Activated naive CD4-positive, alpha-beta T cell treated with Interleukin-2 at 50 U/mL for 16 hours (primary cell): ENCODE data around the gene STAM.
A peak's percentile ranks its signal among the peaks of the same experiment; 100 is the strongest.

ENCODE experiments used
- DNase-seq: peaks from one replicate; pipeline ENCODE4 v3.0.0-alpha.2; 2020

STAM gene

DNA sequence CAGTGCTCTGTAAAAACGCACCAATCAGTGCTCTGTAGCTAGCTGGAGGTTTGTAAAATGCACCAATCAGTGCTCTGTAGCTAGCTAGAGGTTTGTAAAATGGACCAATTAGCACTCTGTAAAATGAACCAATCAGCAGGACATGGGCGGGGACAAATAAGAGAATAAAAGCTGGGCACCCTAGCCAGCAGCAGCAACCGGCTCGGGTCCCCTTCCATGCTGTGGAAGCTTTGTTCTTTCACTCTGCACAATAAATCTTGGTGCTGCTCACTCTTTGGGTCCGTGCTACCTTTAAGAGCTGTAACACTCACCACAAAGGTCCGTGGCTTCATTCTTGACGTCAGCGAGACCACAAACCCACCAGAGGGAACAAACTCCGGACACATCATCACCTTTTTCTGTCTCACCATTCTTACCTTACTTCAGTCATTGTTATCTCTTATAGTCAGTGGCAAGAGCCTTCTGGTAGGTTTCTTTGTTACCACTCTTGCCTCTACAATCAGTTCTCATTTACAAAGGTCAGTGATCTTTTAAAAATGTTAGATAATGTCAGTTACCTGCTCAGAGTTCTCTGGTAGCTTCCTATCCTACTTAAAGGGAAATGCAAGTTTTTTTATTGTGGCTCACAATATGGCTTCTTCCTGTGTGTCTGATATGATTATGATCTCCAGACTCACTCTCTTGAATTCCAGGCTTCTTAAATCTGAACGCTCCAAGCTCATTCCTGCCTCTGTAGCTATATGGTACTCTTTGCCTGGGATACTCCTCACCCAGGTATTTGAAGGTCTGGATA, 4.5 kb downstream of the STAM start:
- DNase-seq: peak; percentile 35

- DNase-seq: no peak
Observed at GRCh38 chr10:17649052-17649451, 5.1 kb downstream of the STAM start.

DNA sequence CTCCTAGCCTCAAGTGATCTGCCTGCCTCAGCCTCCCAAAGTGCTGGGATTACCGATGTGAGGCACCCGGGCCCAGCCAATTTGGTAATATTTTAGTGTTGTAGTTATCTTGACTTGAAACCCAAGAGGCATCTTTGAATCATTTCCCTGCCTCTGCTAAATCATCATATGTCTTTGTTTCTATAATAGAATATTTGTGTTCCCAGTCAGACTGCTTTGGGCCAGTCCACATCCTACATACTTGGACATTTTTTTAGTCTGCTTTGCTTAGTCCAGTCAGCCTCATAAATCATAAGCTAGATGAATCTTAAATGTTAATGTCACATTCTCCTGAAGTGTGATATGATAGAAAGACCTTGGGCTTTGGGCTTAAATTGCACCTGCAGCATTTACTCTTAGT, 5.9 kb downstream of the STAM start:
- no peak for DNase-seq

GRCh38 chr10:17650416-17650815, 6.5 kb downstream of the STAM start:
- no peak for DNase-seq

DNA sequence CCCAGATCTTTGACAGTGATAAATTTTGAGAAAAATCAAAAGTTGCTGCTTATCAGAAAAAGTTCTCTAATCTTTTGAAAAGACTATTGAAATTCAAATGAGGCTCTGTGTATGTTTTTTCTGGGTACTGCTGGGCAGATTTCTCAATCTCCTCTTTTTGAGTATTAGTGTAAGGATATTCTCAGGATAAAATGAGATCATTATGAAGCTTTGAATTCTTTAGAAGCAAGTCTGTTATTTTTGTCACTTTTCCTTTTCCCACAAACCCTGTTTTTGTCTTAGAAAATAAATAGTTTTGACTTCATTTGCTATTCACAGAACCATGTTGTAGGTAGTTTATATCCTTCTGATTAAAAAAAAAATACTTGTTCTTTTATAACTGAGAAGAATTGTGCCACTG, 7.9 kb downstream of the STAM start:
- DNase-seq: no peak

DNA sequence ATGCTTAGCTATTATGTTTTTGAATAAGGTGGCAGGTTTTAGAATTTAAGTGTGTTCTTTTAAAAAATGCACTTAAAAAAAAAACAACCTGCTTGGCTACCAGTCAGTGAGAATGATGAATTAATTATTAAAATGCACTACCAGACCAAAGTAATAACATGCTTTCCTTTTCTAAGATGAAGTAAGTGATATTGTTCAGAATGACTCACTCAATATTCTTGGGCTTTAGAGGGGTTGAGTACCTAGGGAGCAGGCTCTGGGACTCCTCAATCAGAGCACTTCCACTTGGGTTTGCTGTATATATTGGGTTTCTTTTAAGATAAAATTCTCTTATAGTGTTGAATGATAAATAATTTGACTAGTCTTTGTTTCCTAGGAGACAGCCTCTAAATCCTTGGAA, 8.6 kb downstream of the STAM start:
- no peak for DNase-seq

DNA sequence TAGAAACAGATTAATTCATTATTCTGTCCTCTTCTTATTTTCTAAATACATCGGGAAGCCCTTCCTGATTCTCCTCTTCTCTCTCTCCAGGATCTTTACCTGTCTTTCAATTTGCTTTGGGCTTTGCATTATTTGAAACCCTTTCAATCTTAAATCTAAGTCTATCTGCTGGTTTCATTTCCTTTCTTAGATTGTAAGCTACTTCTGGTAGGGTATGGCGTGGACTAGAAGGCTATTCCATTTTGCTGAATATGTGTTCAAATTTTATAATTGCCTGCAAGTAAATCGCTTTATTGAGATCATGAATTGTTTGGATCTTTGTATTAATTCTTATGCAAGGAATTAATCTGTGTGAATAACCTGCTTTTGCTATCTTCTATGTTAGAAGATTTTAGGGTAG, 11.1 kb downstream of the STAM start:
- no peak for DNase-seq

DNA sequence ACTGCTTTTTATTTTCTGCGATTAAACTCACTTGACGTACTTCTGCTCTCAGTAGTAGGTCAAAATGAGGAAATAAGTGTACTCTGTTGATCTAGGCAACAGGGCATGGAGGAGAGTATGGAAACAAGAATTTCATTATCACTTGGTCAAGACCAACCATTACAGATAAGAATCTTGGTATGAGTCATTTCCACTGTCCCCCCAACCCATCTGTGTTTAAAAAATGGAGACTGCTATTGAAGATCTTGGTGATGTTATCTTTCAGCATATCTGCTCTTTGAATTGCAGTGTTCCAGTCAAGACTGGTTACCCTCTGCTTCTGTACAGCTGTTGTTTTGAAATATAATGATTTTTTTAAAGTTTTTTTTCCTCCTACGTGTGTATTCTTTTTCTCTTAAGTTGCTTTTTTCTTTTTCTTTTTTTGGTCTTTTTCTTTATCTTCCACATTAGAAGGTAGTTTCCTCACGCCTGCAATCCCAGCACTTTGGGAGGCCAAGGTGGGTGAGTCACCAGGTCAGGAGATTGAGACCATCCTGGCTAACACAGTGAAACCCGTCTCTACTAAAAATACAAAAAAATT, 11.7 kb downstream of the STAM start:
- DNase-seq: no peak

- DNase-seq: no peak
Observed at GRCh38 chr10:17657103-17657500, 13.2 kb downstream of the STAM start.

- DNase-seq: no peak
Observed at GRCh38 chr10:17659365-17659764, 15.4 kb downstream of the STAM start.

DNA sequence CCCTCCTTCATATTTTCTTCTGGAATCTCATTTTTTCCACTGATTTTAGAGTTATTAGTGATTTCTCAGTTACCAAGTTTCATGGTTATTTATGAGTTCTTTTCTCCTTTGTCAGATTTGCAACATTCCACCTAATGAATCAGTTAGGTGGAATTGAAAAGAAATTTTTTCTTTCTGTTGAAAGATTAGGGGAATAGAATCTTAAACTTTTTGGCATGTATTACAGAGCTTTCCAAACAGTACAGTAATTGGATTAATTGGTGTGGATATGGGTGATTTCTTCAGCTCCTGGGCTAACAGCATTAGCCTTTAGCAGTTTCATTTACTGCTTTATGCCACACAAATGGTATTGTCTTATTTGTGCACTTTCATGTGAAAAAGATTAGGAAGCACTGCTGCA, 17.0 kb downstream of the STAM start:
- no peak for DNase-seq

GRCh38 chr10:17661510-17661909, 17.6 kb downstream of the STAM start:
- no peak for DNase-seq

GRCh38 chr10:17662193-17663138, 18.5 kb downstream of the STAM start:
- no peak for DNase-seq

DNA sequence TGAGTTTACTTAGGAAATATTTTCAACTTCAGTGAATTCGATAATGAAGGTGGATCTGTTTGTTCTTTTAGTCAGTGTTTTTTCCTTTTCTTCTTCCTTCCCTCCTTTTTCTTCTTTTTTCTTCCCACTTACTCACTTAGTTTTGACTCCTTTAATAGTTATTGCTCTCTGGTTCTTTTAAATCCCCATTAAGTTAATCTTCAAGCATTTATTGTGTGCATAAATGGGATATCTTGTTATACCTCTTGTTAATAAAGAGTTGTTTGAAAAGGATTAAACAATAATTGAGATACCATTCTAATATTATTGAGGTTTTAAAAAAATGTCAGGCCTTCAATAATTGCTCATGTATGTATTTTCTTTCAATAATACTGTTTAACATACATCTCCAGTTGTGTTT, 19.5 kb downstream of the STAM start:
- DNase-seq: no peak

DNA sequence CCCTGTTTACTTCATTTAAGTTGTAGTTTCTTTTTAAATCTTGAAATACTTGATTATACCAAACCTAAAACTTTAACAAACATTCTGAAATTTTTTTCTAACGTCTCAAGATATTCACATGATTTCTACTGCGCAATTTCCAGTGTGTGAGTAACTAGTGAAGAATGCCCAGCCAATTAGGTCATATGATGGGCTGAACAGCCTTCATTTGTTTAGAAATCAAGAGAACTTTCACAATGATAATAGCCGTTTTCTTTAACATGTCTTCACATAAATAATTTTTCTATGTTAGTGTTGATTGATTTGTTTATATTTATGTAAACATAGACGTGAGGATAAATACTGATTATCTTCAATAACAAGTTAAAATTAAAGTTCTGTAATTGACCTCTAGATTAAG, 21.8 kb downstream of the STAM start:
- no peak for DNase-seq

DNA sequence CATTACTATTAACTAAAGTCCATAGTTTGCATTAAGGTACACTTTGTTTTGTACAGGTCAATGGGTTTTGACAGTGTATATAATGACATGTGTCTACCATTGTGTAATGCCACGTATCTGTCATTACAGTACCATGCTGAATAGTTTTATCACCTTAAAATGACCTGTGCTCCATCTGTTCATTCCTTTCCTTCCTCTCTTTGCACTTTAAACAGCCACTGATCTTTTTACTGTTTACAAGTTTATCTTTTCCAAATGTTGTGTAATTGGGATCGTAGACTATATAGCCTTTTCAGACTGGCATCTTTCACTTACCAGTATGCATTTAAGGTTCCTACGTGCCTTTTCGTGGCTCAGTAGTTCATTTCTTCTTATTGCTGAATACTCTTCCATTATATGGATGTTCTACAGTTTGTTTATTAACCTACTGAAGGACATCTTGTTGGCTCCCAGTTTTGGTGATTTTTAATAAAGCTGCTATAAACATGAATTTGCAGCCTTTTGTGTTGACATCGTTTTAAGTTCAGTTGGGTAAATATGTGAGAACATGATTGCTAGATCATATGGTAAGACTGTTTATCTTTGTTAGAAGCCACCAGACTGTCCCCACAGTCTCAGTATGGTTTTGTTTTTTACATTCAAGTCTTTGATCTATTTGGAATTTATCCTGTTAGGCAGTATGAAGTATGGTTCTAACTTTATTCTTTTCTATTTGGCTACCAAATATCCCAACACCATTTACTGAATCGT, 24.7 kb downstream of the STAM start:
- DNase-seq: no peak

- DNase-seq: peak; percentile 67
Observed at GRCh38 chr10:17669185-17669872, 25.4 kb downstream of the STAM start.

- no peak for DNase-seq
Observed at GRCh38 chr10:17671307-17671706, 27.4 kb downstream of the STAM start.

DNA sequence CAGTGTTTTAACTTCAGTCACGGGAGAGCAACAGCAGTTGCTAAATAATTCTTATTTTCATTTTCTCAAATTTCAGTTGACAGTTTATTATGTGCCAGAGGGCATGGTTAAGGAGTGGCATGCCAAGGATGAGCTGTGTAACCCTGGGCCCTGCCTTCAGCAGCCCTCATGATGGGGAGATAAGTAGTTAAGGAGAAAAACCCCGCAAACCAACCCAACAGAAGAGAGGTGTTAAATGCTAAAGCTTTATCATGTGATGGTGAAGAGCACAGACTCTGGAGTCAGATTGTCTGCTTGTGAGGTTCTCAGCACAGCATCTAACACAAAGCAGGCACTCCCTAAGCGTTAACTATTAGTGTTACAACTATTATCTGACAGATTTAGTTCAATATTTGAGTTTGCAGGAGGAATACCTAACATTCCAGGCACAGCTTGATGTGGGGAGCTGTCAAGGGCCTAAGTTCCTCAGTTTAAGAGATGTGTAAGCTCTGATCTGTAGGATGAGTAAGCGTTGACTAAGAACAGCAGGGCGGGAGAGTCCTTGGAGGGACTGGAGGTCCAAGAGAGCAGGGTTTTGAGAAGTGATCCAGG, 29.6 kb downstream of the STAM start:
- no peak for DNase-seq

DNA sequence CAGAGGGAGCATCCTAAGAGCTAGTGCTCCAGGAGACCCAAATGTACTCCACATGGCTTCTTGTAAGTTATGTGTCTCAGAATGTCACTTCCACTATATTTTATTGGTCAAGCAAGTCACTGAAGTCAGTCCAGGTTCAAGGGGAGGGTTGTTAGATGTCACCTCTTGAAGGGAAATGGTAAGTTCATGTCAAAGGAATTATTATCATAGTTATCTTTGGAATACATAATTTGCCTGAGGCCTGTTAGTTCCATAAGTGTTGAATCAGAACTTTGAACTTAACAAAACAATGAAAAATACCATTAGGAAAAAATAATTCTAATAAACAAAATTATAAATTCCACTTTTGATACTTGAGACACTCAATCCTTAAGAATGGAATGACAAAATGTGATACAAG, 30.6 kb downstream of the STAM start:
- no peak for DNase-seq

- DNase-seq: no peak
Observed at GRCh38 chr10:17675638-17676037, 31.7 kb downstream of the STAM start.

- no peak for DNase-seq
Observed at GRCh38 chr10:17676919-17677318, 33.0 kb downstream of the STAM start.
